G401.6 (cell line): ENCODE results near the gene KCNG4.
"Not testable (repeated sequence)": the region's sequence is repeated elsewhere in the genome, so short reads cannot be mapped to it uniquely, and the experiment has no call there.

Experiments used
- FAIRE-seq: peaks from 2 replicates; lab custom pipeline; 2012; peaks lifted over from hg19 to GRCh38; lab: Jason Lieb, UNC

The KCNG4 gene

DNA sequence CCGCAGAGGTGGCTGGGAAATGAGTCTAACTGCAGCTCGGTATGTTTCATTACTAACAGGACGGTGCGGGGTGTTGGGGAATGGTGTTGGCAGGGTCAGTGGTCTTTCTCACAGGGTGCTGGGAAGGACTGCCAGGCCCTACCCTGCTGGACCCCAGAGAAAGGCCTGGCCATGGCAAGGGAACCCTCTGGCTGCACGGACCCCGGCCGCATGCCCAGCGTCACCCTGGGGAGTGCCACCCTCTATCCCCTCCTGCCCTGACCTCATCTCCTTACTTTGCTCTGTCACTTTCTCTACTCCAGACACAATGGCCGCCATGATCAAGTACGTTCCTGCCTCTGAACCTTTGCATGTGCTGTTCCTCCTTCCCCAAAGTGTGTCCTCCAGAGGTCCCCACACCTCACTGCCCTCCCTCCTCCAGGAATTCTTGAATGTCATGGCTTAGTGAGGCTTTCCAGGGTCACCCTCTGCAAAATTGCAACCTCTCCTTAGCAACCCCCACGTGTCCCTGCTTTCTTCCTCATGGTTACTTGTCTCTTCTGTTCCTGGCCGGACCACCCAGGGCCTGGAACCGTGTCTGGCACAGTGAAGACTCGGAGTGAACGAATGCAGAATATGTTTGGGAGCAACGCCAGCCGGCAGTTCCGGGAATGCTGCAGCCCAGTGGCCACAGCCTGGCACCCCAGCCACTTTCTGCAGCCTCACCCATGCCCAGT, 33.7 kb downstream of the KCNG4 start:
- FAIRE-seq = no peak

- FAIRE-seq = not testable (repeated sequence)
Observed at GRCh38 chr16:84205123-84205522, 34.7 kb downstream of the KCNG4 start.

- not testable (repeated sequence) for FAIRE-seq
Observed at GRCh38 chr16:84204551-84204950, 35.3 kb downstream of the KCNG4 start.

- no peak for FAIRE-seq
Observed at GRCh38 chr16:84199861-84200260, 40.0 kb downstream of the KCNG4 start.

DNA sequence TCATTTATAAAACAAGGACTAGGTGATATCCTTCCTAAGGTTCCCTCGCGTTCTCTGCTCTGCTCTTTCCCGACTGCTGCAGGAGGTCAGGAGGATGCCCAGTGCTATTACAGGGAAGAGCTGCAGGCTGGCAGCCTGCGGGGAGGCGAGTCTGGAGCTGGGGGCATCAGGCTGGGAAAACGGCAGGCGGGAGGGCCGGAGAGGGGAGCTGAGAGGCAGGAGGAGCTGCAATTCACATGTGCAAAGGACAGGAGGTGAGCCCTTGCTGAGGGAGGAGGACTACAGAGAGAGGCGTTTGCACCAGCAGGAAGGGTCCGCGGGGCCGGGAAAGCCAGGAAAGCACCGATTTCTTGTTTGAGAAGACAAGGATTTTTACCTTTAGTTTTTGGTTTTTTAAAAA, 40.7 kb downstream of the KCNG4 start:
- FAIRE-seq = no peak

- no peak for FAIRE-seq
Observed at GRCh38 chr16:84198401-84198800, 41.4 kb downstream of the KCNG4 start.

- FAIRE-seq = no peak
Observed at GRCh38 chr16:84197466-84198128, 42.2 kb downstream of the KCNG4 start.

GRCh38 chr16:84196727-84197394, 43.0 kb downstream of the KCNG4 start:
- FAIRE-seq = no peak

DNA sequence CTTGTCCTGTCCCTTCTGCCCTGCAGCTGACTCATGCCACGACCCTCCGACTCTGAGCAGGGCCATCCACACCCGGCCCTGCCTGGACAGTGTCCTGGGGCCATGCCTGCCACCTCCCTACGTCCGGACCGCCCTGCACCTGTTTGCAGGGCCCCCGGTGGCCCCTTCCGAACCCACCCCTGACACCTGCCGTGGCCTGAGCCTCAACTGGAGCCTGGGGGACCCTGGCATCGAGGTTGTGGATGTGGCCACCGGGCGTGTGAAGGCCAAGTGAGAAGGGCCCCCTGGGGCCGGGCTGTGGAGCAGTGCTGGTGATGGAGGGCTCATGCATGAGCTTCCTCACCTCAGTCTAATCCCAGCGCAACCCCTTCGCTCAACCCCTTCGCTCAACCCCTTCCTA, 43.7 kb downstream of the KCNG4 start:
- FAIRE-seq = no peak

DNA sequence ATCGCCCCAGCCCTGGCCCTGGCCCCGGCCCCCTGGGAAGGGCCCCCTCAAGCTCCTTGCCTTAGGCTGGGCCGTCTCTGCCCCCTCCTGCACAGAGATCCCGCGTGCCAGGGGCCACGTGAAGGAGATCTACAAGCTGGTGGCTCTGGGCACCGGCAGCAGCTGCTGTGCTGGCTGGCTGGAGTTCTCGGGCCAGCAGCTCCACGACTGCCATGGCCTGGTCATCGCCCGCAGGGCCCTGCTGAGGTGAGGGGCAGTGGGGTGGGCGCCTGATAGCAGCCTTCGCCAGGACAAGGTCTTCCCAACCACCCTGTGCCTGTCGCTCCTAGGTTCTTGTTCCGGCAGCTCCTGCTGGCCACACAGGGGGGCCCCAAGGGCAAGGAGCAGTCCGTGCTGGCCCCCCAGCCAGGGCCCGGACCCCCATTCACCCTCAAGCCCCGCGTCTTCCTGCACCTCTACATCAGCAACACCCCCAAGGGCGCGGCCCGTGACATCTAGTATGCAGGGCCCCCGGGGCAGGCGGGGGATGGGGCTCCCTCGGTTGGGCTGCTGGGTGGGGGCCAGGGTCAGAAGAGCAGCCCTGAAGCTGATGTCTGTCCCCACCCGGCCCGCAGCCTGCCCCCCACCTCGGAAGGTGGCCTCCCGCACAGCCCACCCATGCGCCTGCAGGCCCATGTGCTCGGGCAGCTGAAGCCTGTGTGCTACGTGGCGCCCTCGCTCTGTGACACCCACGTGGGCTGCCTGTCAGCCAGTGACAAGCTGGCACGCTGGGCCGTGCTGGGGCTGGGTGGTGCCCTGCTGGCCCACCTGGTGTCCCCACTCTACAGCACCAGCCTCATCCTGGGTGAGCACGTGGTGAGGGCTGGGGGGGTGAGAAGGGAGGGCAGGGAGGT, 44.4 kb downstream of the KCNG4 start:
- FAIRE-seq = no peak

DNA sequence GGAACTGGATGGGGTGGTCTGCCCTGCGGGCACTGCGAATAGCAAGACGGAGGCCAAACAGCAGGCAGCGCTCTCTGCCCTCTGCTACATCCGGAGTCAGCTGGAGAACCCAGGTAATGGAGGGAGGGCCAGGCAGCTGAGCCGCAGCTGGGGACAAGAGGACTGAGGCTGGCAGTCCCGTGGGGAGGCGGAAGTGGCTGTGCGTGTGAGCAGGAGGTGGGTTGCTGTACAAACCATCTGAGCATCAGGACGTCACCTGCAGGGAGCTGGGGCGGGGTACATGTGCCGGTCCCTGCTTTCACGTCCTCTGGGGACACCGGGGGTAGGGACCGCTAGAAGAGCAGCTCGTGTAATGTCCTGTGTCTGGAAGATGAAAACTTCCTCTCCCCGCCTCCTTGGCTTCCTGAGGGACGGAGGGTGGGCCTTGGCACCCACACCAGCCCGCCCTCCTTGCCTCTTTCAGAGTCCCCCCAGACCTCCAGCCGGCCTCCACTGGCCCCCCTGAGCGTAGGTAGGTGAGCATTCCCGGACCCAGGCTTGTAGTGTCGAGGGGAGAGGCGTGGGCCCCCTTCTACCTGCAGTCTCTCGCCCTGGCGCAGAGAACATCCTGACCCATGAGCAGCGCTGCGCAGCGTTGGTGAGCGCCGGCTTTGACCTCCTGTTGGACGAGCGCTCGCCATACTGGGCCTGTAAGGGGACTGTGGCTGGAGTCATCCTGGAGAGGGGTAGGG, 45.2 kb downstream of the KCNG4 start:
- no peak for FAIRE-seq

DNA sequence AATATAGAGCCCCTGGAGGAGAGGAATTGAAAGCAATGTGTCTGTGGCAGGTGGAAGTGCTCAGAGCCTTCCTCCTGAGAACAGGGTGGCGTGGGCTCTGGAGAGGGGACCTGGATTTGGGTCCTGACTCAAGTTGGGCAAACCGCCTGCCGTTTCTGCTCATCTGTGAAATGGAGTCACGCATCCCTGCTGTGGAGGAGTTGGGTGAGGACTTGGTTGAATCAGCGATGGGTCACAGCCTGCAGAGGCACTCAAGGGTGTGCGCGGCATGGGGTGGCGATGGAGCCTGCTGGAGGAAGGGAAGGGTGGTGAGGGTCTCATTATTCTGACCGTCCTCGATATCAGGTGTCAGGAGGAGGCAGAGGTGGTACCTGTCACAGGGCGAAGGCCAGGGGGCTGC, 45.8 kb downstream of the KCNG4 start:
- no peak for FAIRE-seq

DNA sequence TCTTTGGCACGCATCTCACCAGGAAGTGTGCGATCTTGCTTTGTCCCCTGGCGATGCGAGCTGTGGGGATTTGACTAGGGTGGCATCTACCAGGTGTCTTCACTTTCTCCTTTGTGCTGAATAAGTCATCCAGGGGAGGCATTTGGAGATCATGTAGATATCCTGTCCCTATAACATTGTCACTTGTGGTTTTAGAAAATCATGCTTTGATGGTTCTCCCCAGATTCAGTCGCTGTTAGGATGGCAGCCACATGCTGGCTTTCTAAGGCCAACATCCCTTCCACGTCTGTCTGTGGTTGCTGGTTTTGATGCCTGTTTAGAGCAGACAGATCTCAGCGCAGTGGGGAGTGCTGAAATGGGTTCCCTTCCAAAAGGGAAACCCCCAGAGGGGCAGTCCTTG, 46.3 kb downstream of the KCNG4 start:
- FAIRE-seq = no peak

DNA sequence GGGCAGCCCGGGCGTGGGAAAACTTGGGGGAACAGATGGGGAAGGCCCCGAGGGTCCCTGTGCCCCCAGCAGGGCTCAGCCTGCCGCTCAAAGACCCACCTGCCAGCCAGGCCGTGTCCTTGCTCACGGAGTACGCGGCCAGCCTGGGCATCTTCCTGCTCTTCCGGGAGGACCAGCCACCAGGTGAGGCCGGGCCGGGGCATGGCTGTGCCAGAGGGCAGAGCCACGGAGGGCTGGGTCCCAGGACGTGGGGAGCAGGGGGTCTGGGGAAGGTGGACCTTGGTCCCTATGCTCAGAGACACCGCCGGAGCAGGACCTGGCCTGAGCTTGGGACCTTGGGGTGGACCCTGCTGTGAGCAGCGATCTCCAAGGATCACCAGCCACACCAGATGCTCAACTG, 48.3 kb downstream of the KCNG4 start:
- no peak for FAIRE-seq

GRCh38 chr16:84190731-84191388, 49.0 kb downstream of the KCNG4 start, which contains the start of gene ADAD2:
ADAD2 (plus strand) TSS chr16:84191157; CDS start chr16:84191231, 74 bp downstream.
- no peak for FAIRE-seq

DNA sequence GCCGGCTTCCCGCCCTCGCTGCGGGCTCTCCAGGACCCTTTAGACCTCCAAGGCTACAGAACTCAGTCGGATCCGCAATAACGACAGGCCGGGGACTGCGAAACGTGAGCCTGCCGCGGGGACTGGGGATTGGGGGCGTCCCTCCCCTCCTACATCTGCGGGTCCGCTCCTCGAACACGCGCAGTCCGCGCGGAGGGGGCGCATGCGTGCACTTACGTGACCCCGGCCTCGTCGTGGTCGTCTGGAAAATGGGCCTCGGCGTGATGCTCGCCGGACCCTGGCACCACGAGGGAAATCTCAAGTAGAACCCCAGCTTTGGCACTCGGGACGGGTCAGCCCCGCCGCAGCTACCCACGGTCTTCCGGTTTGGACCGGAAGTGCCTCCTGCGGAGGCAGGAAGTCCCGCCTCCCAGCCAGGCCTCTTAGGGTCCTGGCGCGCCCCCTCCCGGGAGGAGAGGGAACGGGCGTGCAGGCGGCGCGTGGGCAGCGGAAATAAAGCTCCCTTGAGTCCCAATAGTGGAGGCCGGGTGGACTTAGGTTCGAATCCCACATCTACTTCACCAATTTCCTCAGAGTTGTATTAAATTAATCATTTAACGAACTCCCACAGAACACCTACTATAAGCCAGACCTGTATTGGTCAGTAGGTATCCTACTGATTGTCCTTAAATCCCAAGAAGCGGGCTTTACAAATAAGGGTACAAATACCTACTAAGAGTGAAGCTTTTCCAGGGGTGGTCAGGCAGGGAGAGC, 53.0 kb downstream of the KCNG4 start, which contains the start of gene TAF1C:
Gene TAF1C, minus strand, starts transcription at position 373 of the 753 bp plus-strand sequence. CDS start 2,069 bp downstream, outside the sequence.
- FAIRE-seq = peak; percentile 89

GRCh38 chr16:84184775-84185174, 55.0 kb downstream of the KCNG4 start:
- no peak for FAIRE-seq

DNA sequence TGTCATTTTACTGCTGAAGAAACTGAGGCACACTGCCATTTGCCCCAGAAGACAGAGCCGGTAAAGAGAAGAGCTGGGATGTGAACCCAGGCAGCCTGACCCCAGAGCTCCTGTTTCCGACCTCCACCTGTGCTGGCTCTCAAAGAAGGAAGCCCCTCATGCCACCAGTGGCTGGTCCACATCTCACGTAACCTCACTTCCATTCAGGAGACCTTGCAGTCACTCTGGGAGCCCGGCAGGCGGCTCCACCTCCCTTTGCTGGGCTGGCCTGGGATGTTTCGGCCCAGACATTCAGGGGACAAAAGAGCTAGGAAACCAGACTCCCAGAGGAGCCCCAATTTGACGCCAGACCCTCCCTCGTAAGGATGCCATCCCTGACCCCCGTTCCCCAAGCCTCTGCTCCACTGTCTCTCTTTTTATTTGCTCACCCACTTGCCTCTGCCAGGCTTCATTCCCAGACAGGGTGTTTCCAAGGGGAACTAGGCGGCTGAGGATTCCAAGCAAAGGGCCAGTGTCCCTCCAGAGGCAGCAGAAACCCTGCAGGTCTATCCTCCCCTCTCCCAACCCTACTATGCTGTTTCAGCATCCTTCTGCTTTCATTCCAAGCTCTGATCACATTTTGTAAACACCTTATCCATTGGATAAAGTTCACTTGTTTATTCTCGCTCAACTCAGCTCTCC, 55.8 kb downstream of the KCNG4 start:
- no peak for FAIRE-seq

DNA sequence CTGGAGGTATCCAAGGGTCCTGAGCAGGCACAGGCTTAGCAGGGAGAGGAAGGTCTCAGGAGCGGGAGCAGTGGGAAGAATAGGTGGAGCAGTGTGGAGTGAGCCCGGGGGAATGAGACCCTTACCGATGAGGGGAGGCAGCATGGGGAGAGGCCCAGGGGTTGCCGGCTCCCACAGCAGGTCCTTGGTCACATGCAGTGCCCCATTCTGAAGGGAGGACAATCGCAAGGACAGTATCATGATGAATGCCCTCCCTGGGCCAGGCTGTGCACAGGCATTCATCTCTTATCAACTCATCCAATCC, 56.3 kb downstream of the KCNG4 start:
- FAIRE-seq = no peak
